Fibroblast of lung (primary cell): ENCODE results near the gene SYT8. TPM values are rescaled to one million over a fixed set of nuclear protein-coding genes. Genes with fewer than 3 reads are reported as not detected.

ENCODE experiments used
- DNase-seq, 2 donors: peaks; one replicate each; pipeline versions ENCODE4 v3.0.0 to v3.0.0-alpha.2; 2010; ENCODE audit warnings: low read depth in 2 of 2
- H2AFZ ChIP-seq: 2 replicates; pipeline ENCODE4 v1.5.1; 2012; ENCODE audit warnings: low read length, control low read depth, inconsistent platforms
- H3K27ac ChIP-seq: 2 replicates; pipeline ENCODE4 v1.5.1; 2011; ENCODE audit warnings: low read length, control low read depth; ENCODE audit not compliant: insufficient read depth
- H3K27me3 ChIP-seq: 2 replicates; pipeline ENCODE4 v1.5.1; 2011; ENCODE audit warnings: mild to moderate bottlenecking, low read length; ENCODE audit not compliant: control insufficient read depth, insufficient read depth
- H3K36me3 ChIP-seq: 2 replicates; pipeline ENCODE4 v1.5.1; 2011; ENCODE audit warnings: low read length; ENCODE audit not compliant: control insufficient read depth, insufficient read depth
- H3K4me1 ChIP-seq: 2 replicates; pipeline ENCODE4 v1.5.1; 2011; ENCODE audit warnings: low read length; ENCODE audit not compliant: control insufficient read depth, insufficient read depth; ENCODE audit errors: extremely low read depth
- H3K4me2 ChIP-seq: 2 replicates; pipeline ENCODE4 v1.5.1; 2011; ENCODE audit warnings: low read length, control low read depth; ENCODE audit not compliant: insufficient read depth; ENCODE audit errors: extremely low read depth
- H3K4me3 ChIP-seq, 4 experiments: fragments of 200-600 bp in 1 of 4; sonication (generic) in 1 of 4; replicated peaks in 1 of 4; 2 replicates each; pipeline ENCODE4 v1.5.1; 2011 to 2016; ENCODE audit warnings: low read length in 4 of 4, low read depth in 3 of 4, mild to moderate bottlenecking in 3 of 4, control low read depth in 2 of 4, inconsistent platforms in 1 of 4, mixed read lengths in 1 of 4; ENCODE audit not compliant: insufficient read depth in 1 of 4; ENCODE audit errors: control extremely low read depth in 1 of 4
- H3K79me2 ChIP-seq: 2 replicates; pipeline ENCODE4 v1.5.1; 2012; ENCODE audit warnings: mild to moderate bottlenecking, low read length, inconsistent platforms; ENCODE audit not compliant: control insufficient read depth, insufficient read depth
- H3K9ac ChIP-seq: 2 replicates; pipeline ENCODE4 v1.5.1; 2011; ENCODE audit warnings: mild to moderate bottlenecking, low read length, control low read depth; ENCODE audit not compliant: insufficient read depth
- H3K9me3 ChIP-seq: 2 replicates; pipeline ENCODE4 v1.5.1; 2012; ENCODE audit warnings: low read depth, low read length; ENCODE audit not compliant: control insufficient read depth, insufficient read depth
- H4K20me1 ChIP-seq: 2 replicates; pipeline ENCODE4 v1.5.1; 2011; ENCODE audit warnings: low read length; ENCODE audit not compliant: control insufficient read depth, insufficient read depth; ENCODE audit errors: extremely low read depth
- CTCF ChIP-seq, 2 donors: IDR thresholded peaks in 1 of 2; conservative IDR thresholded peaks in 1 of 2; 1 replicate in 1 of 2; 2 replicates in 1 of 2; pipeline ENCODE4 v1.5.1; 2011 to 2012; ENCODE audit warnings: low read length in 2 of 2, control low read depth in 1 of 2, inconsistent platforms in 1 of 2, low read depth in 1 of 2, mild to moderate bottlenecking in 1 of 2
- EZH2 ChIP-seq: IDR thresholded peaks from 2 replicates; pipeline ENCODE4 v1.5.1; 2012; ENCODE audit warnings: low read length, control low read depth, mild to moderate bottlenecking; ENCODE audit errors: missing control alignments
- polyA plus RNA-seq, 2 donors: library from polyadenylated mRNA; depleted of rRNA in 1 of 2; stranded (reverse) in 1 of 2; unstranded in 1 of 2; fragments of >200 nt; gene quantifications; 2 replicates each; pipeline ENCODE4 v1.2.1, GENCODE V29; 2011 to 2012; ENCODE audit warnings: missing spikeins in 1 of 2
- total RNA-seq: library from RNA; depleted of rRNA; stranded (reverse); fragments of >200 nt; gene quantifications from 2 replicates; pipeline ENCODE4 v1.2.1, GENCODE V29; 2014

SYT8 gene
- total and polyA plus RNA-seq, 2 donors (not counting 1 experiment from before 2014, with no cell fraction given): not detected

- Histone ChIP-seq H3K79me2 (no peaks in the 10 kb centered on the region), H4K20me1 (no peaks in the 10 kb centered on the region), H3K4me2 (no peak overlapping the region), H2AFZ (no peak overlapping the region), H3K36me3 (no peaks in the 10 kb centered on the region), H3K9ac (no peak overlapping the region), H3K4me3 (no peak overlapping the region), H3K27me3 (no peaks in the 10 kb centered on the region), H3K4me1 (no peaks in the 10 kb centered on the region), H3K9me3 (no peaks in the 10 kb centered on the region), H3K27ac (no peak overlapping the region)
- no peak for TF ChIP-seq CTCF (conservative IDR thresholded peaks at IDR 0.05 in 1 of 2, IDR thresholded peaks at IDR 0.05 in 1 of 2; ENCODE audit: low read depth in 1 of 2, low read length in 2 of 2)
- TF ChIP-seq EZH2: no peak
- no peak for DNase-seq
These were observed 42.9 kb upstream of the SYT8 start for GRCh38 chr11:1791912-1792311.

GRCh38 chr11:1792461-1792860 lies 42.3 kb upstream of the SYT8 start:
- Histone ChIP-seq H3K4me2 (no peak overlapping the region), H4K20me1 (no peaks in the 10 kb centered on the region), H3K4me1 (no peaks in the 10 kb centered on the region), H3K9ac (no peak overlapping the region), H3K27me3 (peaks cover 2% of the 10 kb centered on the region), H3K36me3 (no peaks in the 10 kb centered on the region), H3K9me3 (no peaks in the 10 kb centered on the region), H3K79me2 (no peaks in the 10 kb centered on the region), H3K27ac (no peak overlapping the region), H2AFZ (no peak overlapping the region), H3K4me3 (no peak overlapping the region)
- no peak for TF ChIP-seq CTCF (conservative IDR thresholded peaks at IDR 0.05 in 1 of 2, IDR thresholded peaks at IDR 0.05 in 1 of 2; ENCODE audit: low read depth in 1 of 2, low read length in 2 of 2)
- DNase-seq: no peak

GRCh38 chr11:1793081-1793480 lies 41.7 kb upstream of the SYT8 start:
- no peak for DNase-seq
- Histone ChIP-seq H3K27me3 (peaks cover 5% of the 10 kb centered on the region), H3K4me3 (no peak overlapping the region), H4K20me1 (no peaks in the 10 kb centered on the region), H2AFZ (no peak overlapping the region), H3K4me2 (peak overlapping the region; percentile 8), H3K9me3 (no peaks in the 10 kb centered on the region), H3K9ac (no peak overlapping the region), H3K4me1 (no peaks in the 10 kb centered on the region), H3K27ac (no peak overlapping the region), H3K36me3 (no peaks in the 10 kb centered on the region), H3K79me2 (no peaks in the 10 kb centered on the region)
- TF ChIP-seq EZH2 (no peak), CTCF (conservative IDR thresholded peaks at IDR 0.05 in 1 of 2, IDR thresholded peaks at IDR 0.05 in 1 of 2; ENCODE audit: low read depth in 1 of 2, low read length in 2 of 2) (no peak)
